Measurements from ENCODE around the gene ADAMTSL2. TPM values are rescaled to one million over a fixed set of nuclear protein-coding genes. Genes with fewer than 3 reads are reported as not detected.

ADAMTSL2 gene
- total RNA-seq, 3 donors from 2014 or later (not counting 1 experiment from before 2014, with no cell fraction given) = not detected

DNA sequence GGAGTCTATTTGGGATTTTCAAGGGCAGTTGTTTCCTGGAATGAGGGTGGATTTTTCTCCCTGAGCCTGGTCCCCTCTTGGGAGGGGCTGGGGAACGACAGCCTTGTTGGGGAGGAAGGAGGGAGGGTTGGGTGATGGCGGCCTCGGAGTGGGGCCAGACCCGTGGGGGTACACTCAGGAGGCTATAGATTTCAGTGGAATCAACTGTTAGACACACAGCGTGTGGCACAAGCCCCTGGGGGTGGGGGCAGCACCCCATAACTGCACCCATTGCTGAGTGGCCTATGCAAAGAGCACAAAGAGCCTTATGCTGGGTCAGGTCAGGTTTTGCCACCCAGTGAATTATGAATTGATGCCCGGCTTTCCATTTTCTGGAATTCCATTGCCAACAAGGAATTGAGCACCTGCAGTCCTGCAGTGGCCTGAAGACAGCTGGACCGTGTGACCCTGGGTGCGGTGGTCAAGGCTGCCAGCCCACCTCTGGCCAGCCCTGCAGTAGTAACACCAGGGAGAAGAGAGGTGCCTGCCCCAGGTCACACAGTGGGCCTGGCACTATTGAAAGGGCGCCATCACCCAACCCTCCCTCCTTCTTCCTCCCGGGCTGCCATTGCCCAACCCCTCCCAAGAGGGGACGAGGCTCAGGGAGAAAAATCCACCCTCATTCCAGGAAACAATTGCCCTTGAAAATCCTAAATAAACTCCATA lies 18.1 kb upstream of the ADAMTSL2 start:
- H3K4me1 ChIP-seq (ENCODE audit: control insufficient read depth, insufficient read depth, low read length) = no peaks in the 10 kb centered on the region
- no peaks in the 10 kb centered on the region for H3K27me3 Mint-ChIP-seq (ENCODE audit: low read depth in 2 of 2)
- no peaks in the 10 kb centered on the region for H3K4me1 Mint-ChIP-seq
- H3K9me3 Mint-ChIP-seq = no peaks in the 10 kb centered on the region
- no peaks in the 10 kb centered on the region for H3K36me3 ChIP-seq (ENCODE audit: control insufficient read depth, insufficient read depth, low read length)
- no peak overlapping the region for H3K27ac ChIP-seq (ENCODE audit: low read length)
- no peak overlapping the region for H3K4me3 ChIP-seq (ENCODE audit: low read length)
- no peak overlapping the region for H3K4me3 Mint-ChIP-seq
- no peak overlapping the region for H3K27ac Mint-ChIP-seq
- no peak for DNase-seq
- 80% methylated on average over 11 of the region's 11 CpGs for WGBS (ENCODE audit: insufficient coverage)
- H3K27me3 ChIP-seq (ENCODE audit: control insufficient read depth, insufficient read depth, low read length) = no peaks in the 10 kb centered on the region
- no peaks in the 10 kb centered on the region for H3K36me3 Mint-ChIP-seq
- intact Hi-C loops (cut with micrococcal nuclease) = no loop called here
- ATAC-seq = no peak
- TF ChIP-seq, protein P1, sequence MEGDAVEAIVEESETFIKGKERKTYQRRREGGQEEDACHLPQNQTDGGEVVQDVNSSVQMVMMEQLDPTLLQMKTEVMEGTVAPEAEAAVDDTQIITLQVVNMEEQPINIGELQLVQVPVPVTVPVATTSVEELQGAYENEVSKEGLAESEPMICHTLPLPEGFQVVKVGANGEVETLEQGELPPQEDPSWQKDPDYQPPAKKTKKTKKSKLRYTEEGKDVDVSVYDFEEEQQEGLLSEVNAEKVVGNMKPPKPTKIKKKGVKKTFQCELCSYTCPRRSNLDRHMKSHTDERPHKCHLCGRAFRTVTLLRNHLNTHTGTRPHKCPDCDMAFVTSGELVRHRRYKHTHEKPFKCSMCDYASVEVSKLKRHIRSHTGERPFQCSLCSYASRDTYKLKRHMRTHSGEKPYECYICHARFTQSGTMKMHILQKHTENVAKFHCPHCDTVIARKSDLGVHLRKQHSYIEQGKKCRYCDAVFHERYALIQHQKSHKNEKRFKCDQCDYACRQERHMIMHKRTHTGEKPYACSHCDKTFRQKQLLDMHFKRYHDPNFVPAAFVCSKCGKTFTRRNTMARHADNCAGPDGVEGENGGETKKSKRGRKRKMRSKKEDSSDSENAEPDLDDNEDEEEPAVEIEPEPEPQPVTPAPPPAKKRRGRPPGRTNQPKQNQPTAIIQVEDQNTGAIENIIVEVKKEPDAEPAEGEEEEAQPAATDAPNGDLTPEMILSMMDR (IDR thresholded peaks at IDR 0.05) = no peak
- no peaks in the 10 kb centered on the region for H3K9me3 ChIP-seq (ENCODE audit: control insufficient read depth, insufficient read depth, low read length)

DNA sequence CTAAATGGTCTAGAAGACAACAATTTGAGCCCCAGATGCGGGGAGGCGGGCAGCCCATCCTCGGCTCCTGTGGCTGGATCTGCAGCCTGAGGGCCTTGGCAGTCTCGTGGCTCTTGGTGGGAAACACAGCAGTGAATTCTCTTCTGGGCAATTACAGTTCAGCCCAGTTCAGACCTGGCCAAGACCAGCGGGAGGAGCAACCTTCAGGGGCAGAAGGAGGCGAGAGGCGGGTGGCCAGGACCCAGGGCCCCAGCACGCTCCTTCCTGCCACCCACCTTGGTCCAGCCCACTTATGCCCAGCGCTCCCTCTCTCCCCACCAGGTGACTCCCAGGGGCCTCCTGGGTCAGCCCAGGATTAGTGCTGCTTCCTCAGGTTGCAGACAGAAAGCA lies 17.5 kb upstream of the ADAMTSL2 start:
- Mint-ChIP-seq H3K27ac (no peak overlapping the region), H3K9me3 (no peaks in the 10 kb centered on the region), H3K27me3 (ENCODE audit: low read depth in 2 of 2) (no peaks in the 10 kb centered on the region), H3K4me3 (no peak overlapping the region), H3K4me1 (no peaks in the 10 kb centered on the region), H3K36me3 (no peaks in the 10 kb centered on the region)
- 90% methylated on average over 9 of the region's 9 CpGs for WGBS (ENCODE audit: insufficient coverage)
- Histone ChIP-seq H3K27ac (ENCODE audit: low read length) (no peak overlapping the region), H3K4me1 (ENCODE audit: control insufficient read depth, insufficient read depth, low read length) (no peaks in the 10 kb centered on the region), H3K9me3 (ENCODE audit: control insufficient read depth, insufficient read depth, low read length) (no peaks in the 10 kb centered on the region), H3K4me3 (ENCODE audit: low read length) (no peak overlapping the region), H3K27me3 (ENCODE audit: control insufficient read depth, insufficient read depth, low read length) (no peaks in the 10 kb centered on the region), H3K36me3 (ENCODE audit: control insufficient read depth, insufficient read depth, low read length) (no peaks in the 10 kb centered on the region)
- TF ChIP-seq, protein P1 (IDR thresholded peaks at IDR 0.05) = no peak
- intact Hi-C loops (cut with micrococcal nuclease) = no loop called here
- no peak for DNase-seq
- no peak for ATAC-seq

DNA sequence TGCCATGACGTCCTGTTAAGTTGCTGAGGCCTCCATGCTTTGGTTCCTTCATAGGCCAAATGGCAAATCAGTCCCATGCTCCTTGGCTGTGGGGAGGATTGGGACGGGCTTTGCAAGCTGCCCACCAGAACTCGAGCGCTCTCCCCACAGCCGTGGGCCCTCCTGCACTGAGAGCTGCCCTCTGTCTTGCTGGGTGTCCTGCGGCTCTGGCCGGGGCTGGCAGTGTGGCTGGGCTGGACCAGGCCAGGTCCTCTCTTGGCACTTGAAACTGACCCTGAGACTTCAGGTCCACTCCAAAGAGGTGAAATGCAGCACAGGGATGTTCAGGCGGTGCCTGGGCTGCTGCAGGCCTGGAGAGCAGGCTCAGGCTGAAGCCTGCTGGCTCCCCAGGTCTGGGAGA lies 16.8 kb upstream of the ADAMTSL2 start:
- H3K4me3 Mint-ChIP-seq = no peak overlapping the region
- H3K9me3 ChIP-seq (ENCODE audit: control insufficient read depth, insufficient read depth, low read length) = no peaks in the 10 kb centered on the region
- WGBS (ENCODE audit: insufficient coverage) = 74% methylated on average over 8 of the region's 8 CpGs
- H3K4me3 ChIP-seq (ENCODE audit: low read length) = no peak overlapping the region
- TF ChIP-seq, protein P1 (IDR thresholded peaks at IDR 0.05) = no peak
- no peaks in the 10 kb centered on the region for H3K9me3 Mint-ChIP-seq
- H3K27ac Mint-ChIP-seq = no peak overlapping the region
- no peak for ATAC-seq
- H3K27me3 ChIP-seq (ENCODE audit: control insufficient read depth, insufficient read depth, low read length) = no peaks in the 10 kb centered on the region
- no peaks in the 10 kb centered on the region for H3K36me3 ChIP-seq (ENCODE audit: control insufficient read depth, insufficient read depth, low read length)
- no peaks in the 10 kb centered on the region for H3K4me1 Mint-ChIP-seq
- no peaks in the 10 kb centered on the region for H3K36me3 Mint-ChIP-seq
- intact Hi-C loops (cut with micrococcal nuclease) = no loop called here
- H3K27me3 Mint-ChIP-seq (ENCODE audit: low read depth in 2 of 2) = no peaks in the 10 kb centered on the region
- no peak overlapping the region for H3K27ac ChIP-seq (ENCODE audit: low read length)
- no peak for DNase-seq
- H3K4me1 ChIP-seq (ENCODE audit: control insufficient read depth, insufficient read depth, low read length) = peaks cover 3% of the 10 kb centered on the region

- TF ChIP-seq, protein P1 (IDR thresholded peaks at IDR 0.05) = no peak
- ATAC-seq (no peak), DNase-seq (no peak)
- Histone ChIP-seq H3K36me3 (ENCODE audit: control insufficient read depth, insufficient read depth, low read length) (no peaks in the 10 kb centered on the region), H3K27me3 (ENCODE audit: control insufficient read depth, insufficient read depth, low read length) (no peaks in the 10 kb centered on the region), H3K9me3 (ENCODE audit: control insufficient read depth, insufficient read depth, low read length) (no peaks in the 10 kb centered on the region), H3K4me3 (ENCODE audit: low read length) (no peak overlapping the region), H3K27ac (ENCODE audit: low read length) (no peak overlapping the region), H3K4me1 (ENCODE audit: control insufficient read depth, insufficient read depth, low read length) (peaks cover 6% of the 10 kb centered on the region)
- 85% methylated on average over 5 of the region's 5 CpGs for WGBS (ENCODE audit: insufficient coverage)
- intact Hi-C loops (cut with micrococcal nuclease) = no loop called here
- no peaks in the 10 kb centered on the region for H3K9me3 Mint-ChIP-seq
- H3K4me3 Mint-ChIP-seq = no peak overlapping the region
- H3K27me3 Mint-ChIP-seq (ENCODE audit: low read depth in 2 of 2) = no peaks in the 10 kb centered on the region
- H3K27ac Mint-ChIP-seq = no peak overlapping the region
- H3K36me3 Mint-ChIP-seq = no peaks in the 10 kb centered on the region
- no peaks in the 10 kb centered on the region for H3K4me1 Mint-ChIP-seq
These were observed 16.3 kb upstream of the ADAMTSL2 start for GRCh38 chr9:133518200-133518599.

Measured in natural killer cell (primary cell).